ENCODE measurements around the gene NFIC. TPM values are rescaled to one million over a fixed set of nuclear protein-coding genes. Genes with fewer than 3 reads are reported as not detected.

Gene NFIC
- total RNA-seq, 1 experiment from 2014 or later: 32.5 TPM

DNA sequence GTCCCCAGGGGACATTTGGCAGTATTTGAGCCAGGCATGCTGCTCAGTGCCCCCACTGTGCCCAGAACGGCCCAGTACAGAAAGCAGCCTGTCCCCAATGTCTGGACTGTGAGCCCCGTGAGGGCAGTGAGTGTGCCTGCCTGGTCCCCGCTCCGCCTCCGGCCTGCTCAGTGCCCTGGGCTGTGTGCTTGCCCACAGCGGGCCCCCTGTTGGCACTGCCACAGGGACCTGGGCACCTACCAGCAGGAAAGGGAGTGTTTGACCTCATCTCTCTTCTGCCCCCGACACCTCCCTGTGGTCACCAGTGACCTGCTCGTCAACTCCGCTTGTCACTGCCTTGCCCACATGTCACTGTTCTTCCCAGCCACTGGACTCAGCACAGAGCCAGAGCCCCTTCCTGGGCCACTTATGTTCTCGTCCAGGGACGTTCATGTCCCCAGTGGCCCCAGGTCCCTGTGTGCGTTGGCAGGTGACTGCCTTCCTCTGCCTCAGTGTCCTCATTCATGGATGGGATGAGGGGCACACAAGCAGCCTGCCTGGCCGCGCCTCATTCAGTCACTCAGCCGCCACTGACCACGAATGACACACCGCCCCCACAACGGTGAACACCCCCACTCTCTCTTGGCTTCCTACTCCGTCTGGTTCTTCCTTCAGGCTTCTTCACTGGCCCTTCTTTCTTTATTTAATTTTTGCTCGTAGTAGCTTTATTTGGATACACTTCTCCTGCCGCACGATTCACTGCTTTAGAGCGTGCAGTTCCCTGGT lies 142.6 kb downstream of the NFIC start:
- DNase-seq (ENCODE audit: low spot score): peak; percentile 42

DNA sequence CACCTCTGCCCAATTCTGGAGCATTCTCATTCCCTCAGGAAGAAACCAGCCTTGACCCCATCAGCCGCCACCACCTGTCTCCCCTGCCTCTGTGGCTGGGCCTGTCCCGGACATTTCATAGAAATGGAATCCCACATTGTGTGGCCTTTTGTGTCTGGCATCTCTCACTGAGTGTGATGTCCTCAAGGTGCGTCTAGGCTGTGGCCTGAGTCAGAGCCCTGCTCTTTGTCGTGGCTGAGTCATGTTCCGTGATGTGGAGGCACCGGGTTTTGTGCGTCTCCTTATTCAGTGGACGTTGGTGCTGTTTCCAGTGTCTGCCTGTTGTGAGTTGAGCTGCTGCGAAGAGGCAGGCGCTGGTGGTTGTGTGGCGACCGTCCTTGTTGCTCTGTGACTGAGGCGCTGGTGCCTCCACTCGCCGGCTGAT lies 143.2 kb downstream of the NFIC start:
- peak; percentile 86 for DNase-seq (ENCODE audit: low spot score)

DNA sequence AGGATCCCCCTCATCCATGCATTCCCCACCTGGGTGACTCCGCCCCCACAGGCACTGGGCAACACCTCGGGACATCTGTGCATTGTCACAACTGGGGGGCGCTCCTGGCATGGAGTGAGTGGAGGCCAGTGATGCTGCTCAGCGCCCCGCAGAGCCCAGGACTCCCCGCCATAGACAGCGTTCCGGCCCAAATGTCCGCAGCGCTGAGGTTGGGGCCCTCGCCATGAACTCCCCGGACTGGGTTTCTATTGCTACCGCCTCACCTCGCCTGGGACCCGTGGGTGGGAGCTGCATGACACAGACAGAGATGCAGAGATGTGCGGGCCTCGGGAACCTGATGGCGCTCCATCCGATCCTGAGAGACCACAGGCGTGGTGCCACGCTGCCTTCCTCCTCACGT lies 144.3 kb downstream of the NFIC start:
- DNase-seq (ENCODE audit: low spot score): no peak

DNA sequence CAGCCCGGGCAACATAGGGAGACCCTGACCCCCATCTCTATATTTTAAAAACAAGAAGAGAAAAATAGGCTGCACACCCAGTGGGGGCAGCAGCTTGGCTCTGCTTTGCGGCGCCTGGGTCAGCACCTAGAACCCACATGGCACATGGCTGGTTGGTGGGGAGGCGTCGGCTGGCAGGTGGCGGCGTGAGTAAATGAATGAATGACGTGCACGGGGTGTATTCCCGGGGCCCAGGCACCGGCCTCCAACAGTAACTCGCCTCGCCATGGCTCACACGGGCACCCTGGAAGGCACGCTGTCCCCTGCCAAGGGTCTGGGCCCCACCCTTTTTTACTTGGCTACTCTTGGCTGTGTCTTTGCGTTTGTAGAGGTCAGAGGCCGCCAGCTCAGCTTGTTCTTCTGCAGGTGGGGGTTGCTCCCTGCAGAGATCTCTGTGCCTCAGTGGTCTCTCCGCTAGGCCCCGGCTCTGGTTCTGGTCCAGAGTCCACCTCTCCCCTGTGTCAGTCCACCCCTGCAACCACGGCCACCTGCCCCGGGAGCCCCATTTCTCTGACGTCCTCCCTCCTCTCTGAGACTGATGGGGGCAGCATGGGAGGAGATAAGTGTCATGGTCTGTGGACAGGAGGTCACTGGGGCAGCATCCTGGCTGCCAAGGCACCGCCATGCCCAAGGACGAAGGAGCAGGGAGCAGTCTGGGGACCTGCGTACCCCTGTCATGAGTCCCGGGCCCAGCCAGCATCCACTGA lies 145.3 kb downstream of the NFIC start:
- no peak for DNase-seq (ENCODE audit: low spot score)

DNA sequence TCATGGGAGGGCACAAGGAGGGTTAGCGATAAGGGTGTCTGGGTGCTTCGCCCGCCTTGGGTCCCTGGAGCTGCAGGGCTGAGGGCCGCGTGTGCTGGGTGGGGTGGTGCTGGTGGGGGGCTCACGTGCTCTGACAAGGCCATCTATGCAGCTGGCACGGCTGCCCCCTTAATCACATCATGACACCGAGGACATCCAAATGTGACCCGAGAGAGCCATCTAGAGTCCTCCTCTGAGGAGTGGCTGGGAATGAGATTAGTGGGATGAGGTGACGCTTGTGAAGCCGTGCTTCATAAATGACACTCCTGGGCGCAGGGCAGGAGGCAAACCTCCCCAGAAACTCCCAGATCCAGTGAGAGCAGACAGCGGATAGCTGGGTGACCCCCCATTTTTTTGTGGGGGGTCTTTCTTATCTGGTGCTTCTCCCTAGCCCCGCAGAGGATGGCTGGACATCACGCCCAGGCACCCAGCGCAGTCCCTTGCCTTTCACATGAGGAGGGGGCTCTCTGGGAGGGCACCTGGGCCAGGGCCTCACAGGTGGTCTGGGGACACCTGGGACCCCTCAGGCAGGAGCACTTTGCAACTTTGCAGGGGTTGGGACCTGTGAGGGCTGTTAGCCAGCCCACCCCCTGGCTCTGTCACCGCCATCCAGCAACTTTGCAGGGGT lies 146.3 kb downstream of the NFIC start:
- no peak for DNase-seq (ENCODE audit: low spot score)

DNA sequence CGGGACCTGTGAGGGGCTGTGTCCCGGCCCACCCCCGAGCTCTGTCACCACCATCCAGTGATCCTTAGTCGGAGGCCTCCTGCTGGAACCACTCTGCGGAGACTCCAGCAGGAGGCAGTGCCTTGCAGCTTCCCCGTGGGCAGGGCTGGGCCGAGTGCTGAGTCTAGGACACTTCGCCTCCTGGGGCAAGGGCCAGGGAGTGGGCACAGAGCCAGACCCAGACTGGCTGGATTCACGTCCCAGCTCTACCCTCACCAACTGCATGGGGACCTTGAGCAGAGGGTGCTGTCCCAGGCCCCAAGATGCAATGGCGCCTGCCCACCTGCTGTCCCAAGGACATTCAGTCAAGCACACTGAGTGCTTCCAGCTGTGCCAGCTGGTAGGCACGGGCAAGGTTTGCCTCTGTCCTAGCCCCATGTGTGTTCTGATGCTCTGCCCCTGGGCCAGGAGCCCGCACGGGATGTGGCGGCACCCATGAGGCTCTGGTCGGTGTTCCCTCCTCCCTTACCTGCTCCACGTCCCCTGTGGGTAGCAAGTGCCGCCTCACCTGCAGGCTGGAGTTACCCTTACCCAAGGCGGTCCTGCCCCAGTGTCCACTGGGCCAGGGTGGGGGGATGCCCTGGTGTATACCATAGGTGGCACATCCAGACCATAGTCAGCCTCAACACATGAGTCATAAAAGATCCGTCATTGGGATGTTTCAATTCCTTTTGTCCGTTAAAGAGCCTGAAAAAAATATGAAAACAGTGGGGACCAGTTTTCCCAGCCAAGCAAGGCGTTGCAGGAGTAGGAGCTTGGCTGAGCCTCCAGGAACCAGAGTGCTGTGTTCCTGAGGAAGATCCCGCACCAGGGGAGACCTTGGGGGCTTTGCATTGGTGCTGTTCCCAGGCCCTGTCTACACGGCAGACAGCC lies 147.1 kb downstream of the NFIC start:
- no peak for DNase-seq (ENCODE audit: low spot score)

DNA sequence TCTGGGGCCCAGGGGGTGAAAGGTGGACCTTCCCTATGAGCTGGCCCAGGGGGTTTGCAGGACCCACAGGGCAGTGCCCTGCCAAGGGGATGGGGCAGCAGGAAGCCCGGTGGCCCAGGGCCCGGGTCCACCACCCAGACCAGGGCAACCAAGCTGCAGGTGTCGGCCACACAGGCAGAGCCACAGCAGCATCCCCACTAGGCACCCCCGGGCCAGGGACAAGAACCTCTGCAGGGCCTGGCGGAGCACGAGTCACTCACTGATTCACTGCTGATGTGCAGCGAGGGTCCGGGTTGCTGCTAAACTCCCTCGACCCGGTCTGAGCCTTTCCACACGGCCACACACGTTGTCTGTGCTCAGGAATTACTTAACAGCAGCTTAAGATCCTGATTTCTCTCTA lies 148.5 kb downstream of the NFIC start:
- DNase-seq (ENCODE audit: low spot score): no peak

DNA sequence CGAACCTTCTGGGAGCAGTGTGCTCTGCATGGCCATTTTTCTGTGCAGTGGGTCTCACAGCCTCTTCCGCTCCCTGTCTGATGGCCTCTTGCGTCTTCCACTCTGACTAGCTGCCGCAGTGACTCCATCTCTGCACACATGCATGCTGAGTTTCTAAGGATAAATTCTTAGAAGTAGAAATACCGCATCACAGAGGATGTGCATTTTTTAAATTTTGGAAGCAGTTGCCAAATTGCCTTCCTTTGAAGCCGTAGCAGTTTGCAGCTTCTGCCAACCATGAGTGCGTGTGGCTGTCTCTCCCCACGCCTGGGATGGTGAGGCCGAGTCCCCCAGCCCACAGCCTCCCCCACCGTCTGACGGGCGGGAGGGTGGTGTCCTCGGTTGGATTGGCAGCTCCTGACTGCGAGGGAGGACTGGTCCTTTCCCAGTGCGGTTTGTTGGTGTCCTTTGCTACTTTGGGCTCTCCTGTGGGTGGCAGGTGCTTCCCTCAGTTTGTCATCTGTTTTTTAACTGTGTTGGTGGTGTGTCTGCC lies 149.6 kb downstream of the NFIC start:
- DNase-seq (ENCODE audit: low spot score): no peak

DNA sequence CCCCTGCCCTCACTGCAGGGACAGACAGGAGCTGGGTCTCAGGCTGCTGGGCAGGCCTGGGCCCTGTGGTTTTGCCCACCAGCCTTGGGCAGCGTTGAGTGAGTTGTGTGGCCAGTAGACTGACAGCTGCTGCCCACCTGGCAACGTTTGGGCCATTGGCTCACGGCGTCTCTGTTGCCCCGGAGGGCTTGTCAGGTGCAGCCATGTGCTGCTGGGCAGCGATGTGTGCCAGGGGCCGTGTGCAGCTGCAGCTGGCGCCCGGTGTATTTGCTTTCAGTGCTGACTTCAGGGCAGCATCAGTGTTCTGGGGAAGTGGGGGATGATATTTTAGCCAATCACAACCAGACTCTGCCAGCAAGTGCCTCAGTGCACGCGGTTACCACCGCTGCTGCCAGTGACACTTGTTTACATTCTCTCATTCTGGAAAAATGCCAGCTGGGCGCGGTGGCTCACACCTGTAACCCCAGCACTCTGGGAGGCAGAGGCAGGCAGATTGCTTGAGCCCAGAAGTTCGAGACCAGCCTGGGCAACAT lies 150.4 kb downstream of the NFIC start:
- no peak for DNase-seq (ENCODE audit: low spot score)

DNA sequence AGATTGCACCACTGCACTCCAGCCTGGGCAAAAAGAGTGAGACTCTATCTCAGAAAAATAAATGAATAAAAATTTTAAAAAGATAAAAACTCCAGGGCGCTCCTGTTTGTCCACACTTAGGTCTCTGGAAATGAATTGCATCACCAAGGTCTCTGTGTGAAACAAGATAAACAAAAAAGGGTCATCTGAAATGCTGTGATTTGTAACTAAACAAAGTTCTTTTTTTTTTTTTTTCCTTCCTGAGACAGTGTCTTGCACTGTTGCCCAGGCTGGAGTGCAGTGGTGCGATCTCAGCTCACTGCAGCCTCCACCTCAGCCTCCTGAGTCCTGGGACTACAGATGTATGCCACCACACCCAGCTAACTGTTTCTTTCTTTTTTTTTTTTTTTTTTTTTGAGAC lies 151.3 kb downstream of the NFIC start:
- no peak for DNase-seq (ENCODE audit: low spot score)

DNA sequence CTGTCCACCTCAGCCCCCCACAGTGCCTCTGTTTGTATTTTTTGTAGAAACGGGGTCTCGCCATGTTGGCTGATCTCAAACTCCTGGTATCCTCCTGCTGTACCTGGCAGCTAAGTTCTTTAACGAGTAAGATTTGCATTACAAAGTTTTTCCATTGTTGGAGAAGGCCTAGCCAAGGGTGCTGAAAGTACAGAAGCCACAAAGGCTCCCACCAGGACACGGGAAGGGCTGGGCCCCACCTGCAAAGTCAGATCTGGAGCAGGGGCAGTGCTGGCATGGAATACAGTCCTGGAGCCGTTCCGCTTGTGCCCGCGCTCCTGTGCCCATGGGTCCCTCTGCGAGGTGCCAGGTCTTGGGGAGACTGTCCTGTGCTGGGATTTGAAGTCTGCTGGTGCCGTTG lies 151.9 kb downstream of the NFIC start:
- no peak for DNase-seq (ENCODE audit: low spot score)

DNA sequence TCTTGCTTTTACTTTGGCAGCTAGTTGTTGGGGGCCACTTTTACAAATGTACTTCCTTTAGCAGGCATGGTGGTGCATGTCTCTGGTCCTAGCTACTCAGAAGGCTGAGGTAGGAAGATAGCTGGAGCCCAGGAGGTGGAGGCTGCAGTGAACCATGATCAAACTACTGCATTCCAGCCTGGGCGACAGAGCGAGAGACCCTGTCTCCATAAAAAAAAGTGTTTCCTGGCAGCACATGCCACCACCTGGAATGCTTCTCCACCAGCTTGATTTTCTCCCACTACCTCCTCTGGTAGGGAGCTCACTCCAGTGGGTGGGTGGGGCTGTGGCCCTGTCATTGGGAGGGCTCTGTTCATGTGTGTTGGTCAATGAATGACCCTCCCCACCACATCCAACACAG lies 152.3 kb downstream of the NFIC start:
- no peak for DNase-seq (ENCODE audit: low spot score)

Other genes starting within 250 kb of the NFIC start
- gene GNA15, start 230.6 kb upstream of the NFIC start, total RNA-seq (2014; rRNA removed; shearing (Covaris generic)): 0.19 and 0.26 TPM in 2 replicates
- 0.26 TPM in 1 of 2 replicates, not detected in the other for gene S1PR4, start 187.8 kb upstream of the NFIC start, total RNA-seq (2014; rRNA removed; shearing (Covaris generic))
- 67.6 and 74.6 TPM in 2 replicates for gene NCLN, start 180.7 kb upstream of the NFIC start, total RNA-seq (2014; rRNA removed; shearing (Covaris generic))
- not detected in 2 replicates for gene CELF5, start 141.9 kb upstream of the NFIC start, total RNA-seq (2014; rRNA removed; shearing (Covaris generic))
- gene SMIM24, start 113.9 kb downstream of the NFIC start, total RNA-seq (2014; rRNA removed; shearing (Covaris generic)): not detected in 2 replicates
- gene SMIM44, start 116.9 kb downstream of the NFIC start, total RNA-seq (2014; rRNA removed; shearing (Covaris generic)): not detected in 2 replicates
- gene DOHH, start 134.1 kb downstream of the NFIC start, total RNA-seq (2014; rRNA removed; shearing (Covaris generic)): 18.0 and 27.3 TPM in 2 replicates
- 44.4 and 46.2 TPM in 2 replicates for gene FZR1, start 139.7 kb downstream of the NFIC start, total RNA-seq (2014; rRNA removed; shearing (Covaris generic))
- gene TEKTIP1, start 172.6 kb downstream of the NFIC start, total RNA-seq (2014; rRNA removed; shearing (Covaris generic)): not detected in 2 replicates
- 152 and 169 TPM in 2 replicates for gene MFSD12, start 191.0 kb downstream of the NFIC start, total RNA-seq (2014; rRNA removed; shearing (Covaris generic))
- 224 and 260 TPM in 2 replicates for gene HMG20B, start 206.4 kb downstream of the NFIC start, total RNA-seq (2014; rRNA removed; shearing (Covaris generic))
- gene GIPC3, start 218.9 kb downstream of the NFIC start, total RNA-seq (2014; rRNA removed; shearing (Covaris generic)): 0.07 TPM in 1 of 2 replicates, not detected in the other
- 3.4 and 7.4 TPM in 2 replicates for gene TBXA2R, start 240.3 kb downstream of the NFIC start, total RNA-seq (2014; rRNA removed; shearing (Covaris generic))

All from A172 (cell line).